Measurements from ENCODE around the gene ACOT9. TPM values are rescaled to one million over a fixed set of nuclear protein-coding genes. Genes with fewer than 3 reads are reported as not detected.

Gene ACOT9
- total and polyA plus RNA-seq, 2 experiments from 2014 or later = 28.5 to 34.3 TPM

DNA sequence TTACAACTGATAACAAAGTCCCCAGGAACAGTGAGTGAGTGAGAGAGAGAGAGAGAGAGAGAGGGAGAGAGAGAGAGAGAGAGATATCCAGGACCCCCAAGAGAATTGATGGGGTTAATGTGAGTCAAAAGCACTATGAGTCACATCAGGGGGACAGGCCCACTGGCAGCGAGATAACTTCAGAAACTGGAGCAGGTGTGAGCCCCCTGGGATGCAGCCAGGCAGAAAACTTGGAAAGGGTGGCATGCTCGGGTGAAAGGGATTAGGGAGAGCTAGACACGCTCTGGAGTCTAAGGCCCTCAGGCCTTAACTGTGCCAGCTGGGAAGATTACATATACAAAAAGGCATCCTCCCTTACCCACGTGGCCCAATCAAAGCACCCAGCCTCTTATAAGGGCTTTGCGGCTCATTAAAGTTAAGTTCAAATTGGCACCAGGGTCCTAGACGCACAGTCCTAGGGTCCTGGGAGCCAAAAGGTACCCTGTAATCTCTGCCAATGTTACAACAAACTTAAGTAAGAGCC lies 841 bp downstream of the ACOT9 start (continued):
- TF ChIP-seq STAT1 (IDR thresholded peaks at IDR 0.05; ENCODE audit: unreplicated experiment) (no peak), NANOG (IDR thresholded peaks at IDR 0.05; ENCODE audit: borderline replicate concordance) (no peak)

DNA sequence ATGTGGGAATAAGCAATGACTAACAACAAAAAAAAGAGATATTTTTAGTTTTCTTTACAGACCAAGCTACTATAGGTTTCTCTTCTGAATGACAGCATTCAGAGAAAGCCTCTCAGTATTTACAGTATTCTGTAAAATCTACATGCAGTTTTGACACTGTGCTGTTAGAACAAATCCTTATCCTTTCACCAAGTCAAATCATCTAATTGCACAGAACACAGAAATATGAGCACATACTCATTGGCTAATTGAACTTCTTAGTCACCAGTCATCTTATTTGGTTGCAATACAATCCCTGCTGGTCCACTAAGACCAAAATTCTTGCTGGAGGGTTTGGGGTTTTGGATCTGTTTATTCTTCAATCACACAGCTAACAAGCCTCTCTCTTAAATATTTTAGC lies 5.7 kb downstream of the ACOT9 start:
- Histone ChIP-seq H3F3A (replicated peaks; ENCODE audit: low read depth) (no peaks in the 10 kb centered on the region), H3K4me2 (no peak overlapping the region), H3K9me2 (ENCODE audit: insufficient read depth) (no peaks in the 10 kb centered on the region), H3K79me2 (replicated peaks; ENCODE audit: insufficient read depth) (peaks cover 66% of the 10 kb centered on the region), H2AFZ (no peak overlapping the region), H3K27me3 (ENCODE audit: insufficient read depth) (no peaks in the 10 kb centered on the region), H3K27ac (ENCODE audit: low read depth) (no peak overlapping the region), H3K4me1 (ENCODE audit: insufficient read depth) (peaks cover 4% of the 10 kb centered on the region; the same call in 1 of the 2 replicates), H3K4me3 (no peak overlapping the region), H4K20me1 (replicated peaks; ENCODE audit: insufficient read depth) (no peaks in the 10 kb centered on the region), H3K36me3 (ENCODE audit: insufficient read depth) (no peaks in the 10 kb centered on the region)
- Mint-ChIP-seq H3K27ac (no peak overlapping the region), H3K4me3 (no peak overlapping the region), H3K9me3 (no peaks in the 10 kb centered on the region), H3K27me3 (ENCODE audit: insufficient read depth, low read depth, poor library complexity) (peaks cover 3% of the 10 kb centered on the region), H3K36me3 (ENCODE audit: low read depth) (peaks cover 4% of the 10 kb centered on the region; the same call in 2 of the 3 replicates), H3K4me1 (peaks cover 10% of the 10 kb centered on the region)
- no peak for DNase-seq (ENCODE audit: low spot score)
- TF ChIP-seq, protein P1, sequence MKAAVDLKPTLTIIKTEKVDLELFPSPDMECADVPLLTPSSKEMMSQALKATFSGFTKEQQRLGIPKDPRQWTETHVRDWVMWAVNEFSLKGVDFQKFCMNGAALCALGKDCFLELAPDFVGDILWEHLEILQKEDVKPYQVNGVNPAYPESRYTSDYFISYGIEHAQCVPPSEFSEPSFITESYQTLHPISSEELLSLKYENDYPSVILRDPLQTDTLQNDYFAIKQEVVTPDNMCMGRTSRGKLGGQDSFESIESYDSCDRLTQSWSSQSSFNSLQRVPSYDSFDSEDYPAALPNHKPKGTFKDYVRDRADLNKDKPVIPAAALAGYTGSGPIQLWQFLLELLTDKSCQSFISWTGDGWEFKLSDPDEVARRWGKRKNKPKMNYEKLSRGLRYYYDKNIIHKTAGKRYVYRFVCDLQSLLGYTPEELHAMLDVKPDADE (IDR thresholded peaks at IDR 0.05) = no peak
- TF ChIP-seq JUNB (IDR thresholded peaks at IDR 0.05; ENCODE audit: unreplicated experiment) (no peak), CREB1 (CRISPR knock-in tag; IDR thresholded peaks at IDR 0.05; ENCODE audit: low read depth) (no peak), EZH2phosphoT487 (IDR thresholded peaks at IDR 0.05; ENCODE audit: unreplicated experiment) (no peak), EZH2 (IDR thresholded peaks at IDR 0.05; ENCODE audit: low read depth, unreplicated experiment) (no peak), REST (IDR thresholded peaks at IDR 0.05; ENCODE audit: unreplicated experiment) (no peak)
- ATAC-seq = no peak

- Histone ChIP-seq H3K4me3 (no peak overlapping the region), H3F3A (replicated peaks; ENCODE audit: low read depth) (no peaks in the 10 kb centered on the region), H3K27ac (ENCODE audit: low read depth) (no peak overlapping the region), H4K20me1 (replicated peaks; ENCODE audit: insufficient read depth) (no peaks in the 10 kb centered on the region), H2AFZ (no peak overlapping the region), H3K4me2 (no peak overlapping the region), H3K9me2 (ENCODE audit: insufficient read depth) (no peaks in the 10 kb centered on the region), H3K79me2 (replicated peaks; ENCODE audit: insufficient read depth) (peaks cover 55% of the 10 kb centered on the region), H3K4me1 (ENCODE audit: insufficient read depth) (peaks cover 4% of the 10 kb centered on the region; the same call in 1 of the 2 replicates), H3K27me3 (ENCODE audit: insufficient read depth) (no peaks in the 10 kb centered on the region), H3K36me3 (ENCODE audit: insufficient read depth) (no peaks in the 10 kb centered on the region)
- peaks cover 3% of the 10 kb centered on the region for H3K27me3 Mint-ChIP-seq (ENCODE audit: insufficient read depth, low read depth, poor library complexity)
- H3K9me3 Mint-ChIP-seq = no peaks in the 10 kb centered on the region
- peaks cover 12% of the 10 kb centered on the region for H3K36me3 Mint-ChIP-seq (ENCODE audit: low read depth)
- DNase-seq (ENCODE audit: low spot score) (no peak), ATAC-seq (no peak)
- peaks cover 6% of the 10 kb centered on the region for H3K4me1 Mint-ChIP-seq
- no peak overlapping the region for H3K27ac Mint-ChIP-seq
- no peak overlapping the region for H3K4me3 Mint-ChIP-seq
- no peak for TF ChIP-seq ZNF331 (CRISPR knock-in tag; IDR thresholded peaks at IDR 0.05; ENCODE audit: low read depth)
- TF ChIP-seq, protein P1 (IDR thresholded peaks at IDR 0.05) = no peak
- TF ChIP-seq NANOG (IDR thresholded peaks at IDR 0.05; ENCODE audit: borderline replicate concordance) = no peak
- TF ChIP-seq POLR2AphosphoS5 (IDR thresholded peaks at IDR 0.05; ENCODE audit: low read depth) = no peak
- no peak for TF ChIP-seq REST (IDR thresholded peaks at IDR 0.05; ENCODE audit: unreplicated experiment)
These were observed 7.0 kb downstream of the ACOT9 start for GRCh38 chrX:23736030-23736429.
